GM12892 (cell line): ENCODE measurements around the gene RAB6A.

Experiments used
- POLR2A ChIP-seq: IDR thresholded peaks from 2 replicates; pipeline ENCODE4 v1.6.1; 2011; ENCODE audit warnings: low read depth, low read length, control low read depth
- POLR2AphosphoS5 ChIP-seq: IDR thresholded peaks from 2 replicates; pipeline ENCODE4 v1.6.1; 2011; ENCODE audit warnings: low read depth, low read length, control low read depth

DNA sequence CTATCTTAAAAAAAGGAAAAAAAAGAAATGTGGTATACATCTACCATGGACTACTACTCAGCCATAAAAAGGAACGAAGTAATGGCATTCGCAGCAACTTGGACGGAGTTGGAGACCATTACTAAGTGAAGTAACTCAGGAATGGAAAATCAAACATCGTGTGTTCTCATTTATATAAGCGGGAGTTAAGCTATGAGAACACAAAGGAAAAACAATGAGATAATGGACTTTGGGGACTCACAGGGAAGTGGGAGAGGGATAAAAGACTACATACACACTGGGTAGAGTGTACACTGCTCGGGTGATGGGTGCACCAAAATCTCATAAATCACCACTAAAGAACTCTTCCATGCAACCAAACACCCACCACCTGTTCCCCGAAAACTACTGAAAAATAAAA lies 11.8 kb downstream of the RAB6A start:
- no peak for TF ChIP-seq POLR2AphosphoS5
- TF ChIP-seq POLR2A = no peak
